ENCODE measurements around the gene SCN9A. TPM values are rescaled to one million over a fixed set of nuclear protein-coding genes. Genes with fewer than 3 reads are reported as not detected.

Gene SCN9A
- total RNA-seq, 1 experiment from 2014 or later = 0.07 TPM

GRCh38 chr2:166351319-166351718, 24.4 kb downstream of the SCN9A start (continued):
- TF ChIP-seq TCF7L2 (IDR thresholded peaks at IDR 0.05; ENCODE audit: borderline replicate concordance, extremely low read depth, insufficient read depth, insufficient read length) = no peak
- no peak for TF ChIP-seq ZFX (IDR thresholded peaks at IDR 0.05)
- TF ChIP-seq JUND (IDR thresholded peaks at IDR 0.05) = no peak
- TF ChIP-seq POLR2AphosphoS5 (IDR thresholded peaks at IDR 0.05; ENCODE audit: low read depth, low read length) = no peak

GRCh38 chr2:166350525-166350924, 25.2 kb downstream of the SCN9A start:
- H3K79me2 ChIP-seq (ENCODE audit: insufficient read depth, low read length) = no peaks in the 10 kb centered on the region
- ATAC-seq = no peak

More at GRCh38 chr2:166350525-166350924, 25.2 kb downstream of the SCN9A start:
- ChIA-PET CTCF (no interaction called here), POLR2A (no interaction called here), RAD21 (ENCODE audit: low non-redundant PET in 1 of 2, low total read pairs in 2 of 2, uncharacterized antibody in 2 of 2, unreplicated experiment in 2 of 2) (no interaction called here)
- no peak for DNase-seq (ENCODE audit: low read depth, low spot score)
- intact Hi-C loops (cut with micrococcal nuclease) = no loop called here
- TF ChIP-seq MAX (IDR thresholded peaks at IDR 0.05) (no peak), ZBTB33 (IDR thresholded peaks at IDR 0.05; ENCODE audit: extremely low read depth, insufficient replicate concordance, low read length) (no peak), POLR2A (IDR thresholded peaks at IDR 0.05; ENCODE audit: borderline replicate concordance, extremely low read depth, insufficient read depth, insufficient read length) (no peak), EZH2 (IDR thresholded peaks at IDR 0.05) (no peak), FOSL1 (IDR thresholded peaks at IDR 0.05; ENCODE audit: low read depth) (no peak), CTCF (IDR thresholded peaks at IDR 0.05 in 2 of 3, conservative IDR thresholded peaks at IDR 0.05 in 1 of 3; ENCODE audit: borderline replicate concordance in 1 of 3, insufficient read depth in 1 of 3, low read depth in 2 of 3, low read length in 2 of 3) (no peak), SRF (IDR thresholded peaks at IDR 0.05; ENCODE audit: low read depth) (no peak), YY1 (IDR thresholded peaks at IDR 0.05; ENCODE audit: extremely low read depth, insufficient replicate concordance, low read depth, low read length) (no peak), EGR1 (IDR thresholded peaks at IDR 0.05; ENCODE audit: low read depth) (no peak), EZH2phosphoT487 (IDR thresholded peaks at IDR 0.05; ENCODE audit: borderline replicate concordance) (no peak), TCF7L2 (IDR thresholded peaks at IDR 0.05; ENCODE audit: borderline replicate concordance, extremely low read depth, insufficient read depth, insufficient read length) (no peak), SP1 (IDR thresholded peaks at IDR 0.05; ENCODE audit: low read depth) (no peak), ZFX (IDR thresholded peaks at IDR 0.05) (no peak), ATF3 (IDR thresholded peaks at IDR 0.05) (no peak), JUND (IDR thresholded peaks at IDR 0.05) (no peak), SIN3A (IDR thresholded peaks at IDR 0.05; ENCODE audit: low read depth) (no peak), CBX3 (IDR thresholded peaks at IDR 0.05; ENCODE audit: low read depth) (no peak), ZNF274 (IDR thresholded peaks at IDR 0.05; ENCODE audit: low read depth, low read length) (no peak), RAD21 (IDR thresholded peaks at IDR 0.05; ENCODE audit: low read depth) (no peak)
- Histone ChIP-seq H3K9ac (ENCODE audit: low read length) (no peak overlapping the region), H3K27me3 (ENCODE audit: insufficient read depth, low read length) (peaks cover 41% of the 10 kb centered on the region), H2AFZ (ENCODE audit: low read depth, low read length, poor library complexity, severe bottlenecking) (no peak overlapping the region), H3K4me1 (ENCODE audit: control insufficient read depth in 1 of 2, insufficient read depth in 2 of 2, low read length in 2 of 2) (no peaks in the 10 kb centered on the region), H3K4me3 (replicated peaks in 1 of 2; ENCODE audit: low read depth in 1 of 2, low read length in 2 of 2) (no peak overlapping the region), H3K27ac (ENCODE audit: low read depth, low read length) (no peak overlapping the region), H3K9me2 (ENCODE audit: insufficient read depth) (no peaks in the 10 kb centered on the region), H4K20me1 (ENCODE audit: insufficient read depth) (peaks cover 4% of the 10 kb centered on the region; the same call in 1 of the 2 replicates), H3K4me2 (ENCODE audit: low read length) (no peak overlapping the region), H3K36me3 (ENCODE audit: control insufficient read depth in 1 of 2, insufficient read depth in 2 of 2, low read length in 2 of 2) (no peaks in the 10 kb centered on the region), H3K9me3 (ENCODE audit: control insufficient read depth in 1 of 2, insufficient read depth in 1 of 2, low read depth in 1 of 2, low read length in 2 of 2) (no peaks in the 10 kb centered on the region)
- BruUV-seq (replicated peaks) = no TSS peak
